ENCODE results near the gene PRSS57. TPM values are rescaled to one million over a fixed set of nuclear protein-coding genes. Genes with fewer than 3 reads are reported as not detected.

PRSS57 gene
- total and polyA plus RNA-seq, 2 of the 8 experiments (the other 6 are each of a cell fraction or from before 2014, with no cell fraction given) = not detected

DNA sequence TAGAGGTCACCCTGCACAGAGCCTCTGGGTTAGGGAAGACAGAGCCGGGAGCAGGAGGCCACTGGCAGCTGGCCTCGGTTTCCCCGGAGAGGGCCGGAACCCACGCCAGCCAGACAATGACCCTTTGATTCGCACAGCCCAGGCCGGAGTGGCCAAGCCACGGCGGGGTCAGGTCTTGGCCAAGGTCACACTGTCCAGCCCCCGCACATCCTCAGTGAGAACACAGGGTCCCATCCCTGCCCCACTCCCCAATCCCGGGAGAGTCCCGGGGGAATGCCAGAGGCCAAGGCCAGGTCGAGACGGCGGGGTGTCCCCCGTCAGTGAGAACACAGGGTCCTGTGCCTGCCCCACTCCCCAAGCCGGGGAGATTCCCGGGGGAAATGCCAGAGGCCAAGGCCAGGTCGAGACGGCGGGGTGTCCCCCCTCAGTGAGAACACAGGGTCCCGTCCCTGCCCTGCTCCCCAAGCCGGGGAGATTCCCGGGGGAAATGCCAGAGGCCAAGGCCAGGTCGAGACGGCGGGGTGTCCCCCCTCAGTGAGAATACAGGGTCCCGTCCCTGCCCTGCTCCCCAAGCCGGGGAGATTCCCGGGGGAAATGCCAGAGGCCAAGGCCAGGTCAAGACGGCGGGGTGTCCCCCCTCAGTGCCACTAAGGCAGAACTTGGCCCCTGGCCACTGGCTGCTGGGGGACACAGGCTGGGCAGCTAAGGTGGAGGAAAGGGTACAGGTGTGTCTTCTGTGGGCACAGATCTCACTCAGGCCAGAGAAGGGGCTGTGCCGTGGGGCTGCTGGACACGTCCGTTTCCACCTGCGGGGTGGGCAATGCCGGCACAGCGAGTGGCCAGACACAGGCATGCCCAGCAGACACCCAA is 20.7 kb downstream of the PRSS57 start:
- Histone ChIP-seq H3K9me3 (ENCODE audit: insufficient read depth in 2 of 2, low read depth in 1 of 2, low read length in 1 of 2) (no peaks in the 10 kb centered on the region), H3K4ac (replicated peaks; ENCODE audit: insufficient read length, low read depth, low read length) (no peak overlapping the region), H4K20me1 (replicated peaks in 1 of 2; ENCODE audit: control insufficient read depth in 1 of 2, insufficient read depth in 2 of 2, low read length in 2 of 2) (peaks cover 0 to 7% of the 10 kb centered on the region in 2 experiments), H2BK15ac (ENCODE audit: low read length) (no peak overlapping the region), H2BK20ac (ENCODE audit: low read length) (no peak overlapping the region), H3K4me2 (ENCODE audit: insufficient read depth in 1 of 2, low read depth in 2 of 2, low read length in 2 of 2) (no peak overlapping the region), H3K14ac (ENCODE audit: insufficient read length) (no peak overlapping the region), H3K27ac (ENCODE audit: low read depth, low read length) (no peak overlapping the region), H2AFZ (ENCODE audit: low read length) (no peak overlapping the region), H4K91ac (replicated peaks; ENCODE audit: insufficient read length, low read length) (no peak overlapping the region), H3K4me3 (ENCODE audit: extremely low read depth in 1 of 4, insufficient read depth in 2 of 4, low read depth in 3 of 4, low read length in 4 of 4) (no peak overlapping the region), H2BK120ac (replicated peaks; ENCODE audit: low read depth, low read length) (no peak overlapping the region), H3K18ac (ENCODE audit: extremely low read depth, low read length) (no peak overlapping the region), H3K4me1 (replicated peaks in 1 of 4; ENCODE audit: control insufficient read depth in 3 of 4, insufficient read depth in 4 of 4, low read length in 3 of 4) (peaks cover 0 to 10% (median 1%) of the 10 kb centered on the region in 4 experiments; a peak in 4 of 7 replicates), H3K27me3 (replicated peaks in 1 of 4; ENCODE audit: control insufficient read depth in 3 of 4, extremely low read depth in 1 of 4, insufficient read depth in 3 of 4, low read length in 3 of 4) (peaks cover 0 to 22% (median 10%) of the 10 kb centered on the region in 4 experiments; a peak in 5 of 7 replicates), H3K79me1 (ENCODE audit: low read depth, low read length) (0 out of 2 replicates have a peak, but pooled peaks cover 3% of the 10 kb centered on the region), H3K23me2 (ENCODE audit: low read depth, low read length) (peaks cover 2% of the 10 kb centered on the region; the same call in 1 of the 2 replicates), H3K9ac (replicated peaks in 1 of 4; ENCODE audit: extremely low read depth in 1 of 4, low read depth in 3 of 4, low read length in 3 of 4) (no peak overlapping the region), H2AK5ac (ENCODE audit: low read depth, low read length) (no peak overlapping the region), H2BK5ac (ENCODE audit: low read depth, low read length) (no peak overlapping the region), H3K36me3 (ENCODE audit: control insufficient read depth in 2 of 4, insufficient read depth in 4 of 4, low read length in 3 of 4) (no peaks in the 10 kb centered on the region), H2BK12ac (ENCODE audit: low read depth, low read length) (no peak overlapping the region), H3K56ac (replicated peaks; ENCODE audit: insufficient read length, low read depth, low read length) (no peak overlapping the region), H4K8ac (ENCODE audit: extremely low read depth, insufficient read depth, low read length) (no peak overlapping the region), H4K5ac (ENCODE audit: insufficient read length, low read depth, low read length) (no peak overlapping the region), H3K23ac (ENCODE audit: insufficient read length) (no peak overlapping the region), H3K79me2 (ENCODE audit: control insufficient read depth in 1 of 2, insufficient read depth in 2 of 2, low read length in 2 of 2) (no peaks in the 10 kb centered on the region)
- WGBS, 2 experiments (ENCODE audit: extremely low coverage in 1 of 2, insufficient coverage in 1 of 2, insufficient read length in 1 of 2, insufficient replicate concordance in 2 of 2, low coverage in 1 of 2, low lambda C conversion rate in 2 of 2, missing lambda C conversion rate in 1 of 2) = 88% methylated on average over 28 of the region's 38 CpGs; no CpG with 5 or more reads in 1 of the 2 experiments
- FAIRE-seq (no peak), DNase-seq (ENCODE audit: low read depth in 1 of 2, low spot score in 2 of 2) (no peak)
- ChIA-PET POLR2A (ENCODE audit: partially characterized antibody) (interaction anchor here (0.8 to 1.5 kb wide), 5 partner anchors 11 to 144 kb away, joined by 3 to 10 read pairs (median 3); partner anchors contain the start of gene RNF126), CTCF (ENCODE audit: partially characterized antibody) (interaction anchor here (0.6 to 1.3 kb wide), 4 partner anchors 23 to 327 kb away, joined by 3 to 4 read pairs (median 3); no protein-coding TSS in a partner anchor)
- TF ChIP-seq PHF8 (conservative IDR thresholded peaks at IDR 0.05; ENCODE audit: low read depth, low read length) = no peak

Measured in H1 (cell line).